Myocyte (in vitro differentiated cells): ENCODE measurements around the gene ANO3. TPM values are rescaled to one million over a fixed set of nuclear protein-coding genes. Genes with fewer than 3 reads are reported as not detected.
A peak's percentile ranks its signal among the peaks of the same experiment; 100 is the strongest.

ENCODE experiments used
- DNase-seq: peaks from one replicate; pipeline ENCODE4 v3.0.0-alpha.2; 2012; ENCODE audit warnings: low read depth
- total RNA-seq: library from RNA; depleted of rRNA; stranded (reverse); fragments of >200 nt; gene quantifications from 2 replicates; pipeline ENCODE4 v1.2.3, GENCODE V29; 2014

The ANO3 gene
- total RNA-seq, 1 donor from 2014 or later = not detected

DNA sequence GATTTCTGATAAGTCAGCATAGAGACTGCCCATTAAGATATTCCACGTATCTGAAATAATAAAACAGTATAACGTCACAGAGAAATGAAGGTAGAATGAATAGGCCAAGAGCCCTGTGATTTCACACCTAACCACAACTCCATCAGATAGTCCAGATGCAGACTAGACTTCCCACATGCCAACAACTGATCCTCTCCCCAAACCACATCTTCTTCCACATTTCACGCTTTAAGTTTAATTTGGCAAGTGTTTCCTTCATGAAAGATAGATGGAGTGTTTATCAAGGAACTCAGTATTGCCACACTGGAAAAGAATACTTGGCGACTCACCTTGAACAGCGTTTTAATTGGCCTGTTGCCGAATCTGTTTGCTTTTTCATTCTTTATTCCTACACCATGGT is 158.6 kb downstream of the ANO3 start:
- DNase-seq = no peak

DNA sequence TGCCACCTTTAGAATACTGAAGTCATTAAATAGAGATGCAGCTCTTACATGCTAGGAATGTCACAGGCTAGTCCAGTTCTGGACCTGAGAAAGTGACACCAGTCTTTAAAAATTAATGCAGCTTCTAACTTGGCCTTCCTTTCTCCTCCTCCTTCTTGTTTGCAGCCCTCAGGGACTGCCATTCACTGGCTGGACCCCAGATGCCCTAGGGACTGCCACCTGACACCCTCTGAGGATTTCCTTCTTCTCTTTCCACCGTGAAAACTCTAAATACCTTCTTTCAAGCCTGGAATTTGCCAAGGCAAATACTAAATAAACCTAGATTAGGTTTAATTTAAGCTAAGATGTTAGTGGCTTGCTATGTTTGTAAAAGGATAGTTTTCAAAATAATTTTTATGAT is 161.7 kb downstream of the ANO3 start:
- DNase-seq = no peak

GRCh38 chr11:26507229-26507628 is 175.3 kb downstream of the ANO3 start:
- DNase-seq = no peak

DNA sequence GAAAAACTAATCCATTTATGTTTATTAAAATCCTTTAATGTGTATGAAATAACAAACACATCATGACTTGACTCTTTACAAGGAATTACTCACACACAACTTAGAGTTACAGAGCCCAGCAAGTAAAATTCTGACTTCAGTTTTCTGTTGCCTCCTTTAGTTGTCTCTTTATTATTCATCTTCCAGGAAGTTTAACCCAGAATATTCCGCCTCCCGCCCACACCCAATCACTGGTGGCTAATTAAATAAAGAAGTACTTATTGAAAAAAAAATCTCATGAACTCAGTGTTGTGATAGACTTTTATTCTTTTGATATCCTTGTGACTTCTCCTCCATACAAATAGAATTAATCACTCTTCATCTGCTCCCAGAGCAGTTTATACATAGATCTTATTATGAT is 178.2 kb downstream of the ANO3 start:
- DNase-seq = no peak

DNA sequence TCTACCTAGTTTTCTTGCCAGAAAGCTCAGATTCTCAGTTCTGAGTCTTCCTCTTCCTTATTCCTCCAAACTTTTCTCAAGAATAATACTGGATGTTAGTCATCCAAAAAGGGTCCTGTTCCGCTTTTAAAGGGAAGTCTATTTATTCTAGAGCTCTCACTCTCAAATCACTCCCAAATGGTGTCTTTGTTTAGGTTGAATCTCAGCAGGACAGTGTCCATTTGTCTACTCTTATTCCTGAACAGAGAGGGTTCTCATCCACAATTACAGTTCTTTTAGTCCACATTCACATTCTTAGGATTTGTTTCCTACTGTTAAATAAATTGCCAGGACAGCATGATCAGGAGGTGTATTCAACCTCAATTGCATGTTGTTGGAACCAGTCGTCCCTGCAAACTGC is 178.8 kb downstream of the ANO3 start:
- DNase-seq = no peak

GRCh38 chr11:26512196-26512595 is 180.3 kb downstream of the ANO3 start:
- DNase-seq = no peak

GRCh38 chr11:26519469-26519868 is 187.5 kb downstream of the ANO3 start:
- no peak for DNase-seq

DNA sequence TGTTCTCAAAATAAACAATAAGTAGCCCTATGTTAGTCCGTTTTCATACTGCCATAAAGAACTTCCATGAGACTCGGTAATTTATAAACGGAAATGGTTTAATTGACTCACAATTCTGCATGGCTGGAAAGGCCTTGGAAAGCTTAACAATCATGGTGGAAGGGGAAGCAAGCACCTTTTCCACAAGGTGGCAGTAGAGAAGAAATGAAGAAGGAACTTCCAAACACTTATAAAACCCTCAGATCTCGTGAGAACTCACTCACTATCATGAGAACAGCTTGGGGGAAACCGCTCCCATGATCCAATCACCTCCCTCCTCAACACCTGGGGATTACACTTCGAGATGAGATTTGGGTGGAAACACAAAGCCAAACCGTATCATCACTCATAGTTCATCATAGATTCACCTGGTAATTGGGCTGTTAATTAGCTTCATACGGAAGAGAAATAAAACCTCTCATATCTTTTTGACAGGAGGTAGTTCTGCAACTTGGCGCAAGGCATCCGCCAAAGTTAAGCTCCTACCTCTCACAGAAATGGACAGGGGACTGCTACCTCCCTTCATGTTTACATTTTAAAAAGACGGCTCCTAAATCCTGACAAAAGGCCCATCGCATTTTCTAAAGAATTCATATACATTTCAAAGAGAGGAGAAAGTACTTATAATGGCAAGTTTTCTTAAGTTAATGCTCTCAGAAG is 191.1 kb downstream of the ANO3 start:
- DNase-seq = peak; percentile 5

DNA sequence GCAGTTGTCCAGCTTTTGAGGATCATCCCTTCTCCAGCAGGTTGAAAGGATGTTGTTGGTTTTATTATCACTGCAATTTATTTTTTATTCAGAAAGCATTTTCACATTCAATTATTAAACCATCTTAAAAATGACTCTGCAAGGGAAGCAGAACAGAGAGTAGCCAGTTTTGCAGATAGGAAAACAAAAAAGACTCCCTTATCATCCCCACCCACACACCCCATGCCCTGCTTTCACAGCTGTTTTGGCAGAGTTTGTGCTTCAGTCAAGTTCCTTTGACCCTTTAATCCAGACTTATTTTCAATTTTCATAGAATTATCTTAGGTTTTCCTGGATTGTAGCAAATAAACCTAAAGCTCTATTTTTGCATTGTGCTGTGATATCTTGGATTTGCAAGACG is 195.8 kb downstream of the ANO3 start:
- DNase-seq = no peak

GRCh38 chr11:26537341-26537740 is 205.4 kb downstream of the ANO3 start:
- DNase-seq = no peak

DNA sequence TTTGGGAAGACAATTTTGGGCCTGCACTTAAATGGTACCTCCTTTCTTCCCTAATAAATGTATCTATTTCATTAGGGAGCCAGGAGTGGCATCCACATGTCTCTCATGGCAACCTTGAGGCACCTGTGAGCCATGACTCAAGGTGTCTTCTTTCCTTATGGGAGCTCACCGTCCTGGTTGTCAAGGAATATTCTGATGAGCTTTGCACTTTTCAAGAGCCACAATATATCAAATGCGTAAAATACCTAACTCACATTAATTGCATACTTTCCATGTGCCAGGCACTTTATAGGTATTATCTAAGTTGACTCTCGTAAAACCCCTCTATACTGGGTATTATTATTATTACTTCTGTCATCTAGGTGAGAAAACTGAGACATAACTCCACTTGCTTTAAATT is 207.6 kb downstream of the ANO3 start:
- no peak for DNase-seq

- no peak for DNase-seq
Measured at GRCh38 chr11:26541870-26542269, 209.9 kb downstream of the ANO3 start.

- DNase-seq = no peak
Measured at GRCh38 chr11:26549176-26549575, 217.2 kb downstream of the ANO3 start.

- no peak for DNase-seq
Measured at GRCh38 chr11:26550022-26550421, 218.1 kb downstream of the ANO3 start.

GRCh38 chr11:26551186-26551801 is 219.4 kb downstream of the ANO3 start:
- peak; percentile 0 for DNase-seq

GRCh38 chr11:26553182-26553581 is 221.3 kb downstream of the ANO3 start:
- DNase-seq = no peak

GRCh38 chr11:26554455-26554854 is 222.5 kb downstream of the ANO3 start:
- no peak for DNase-seq

- DNase-seq = no peak
Measured at GRCh38 chr11:26556582-26556981, 224.7 kb downstream of the ANO3 start.

- peak; percentile 1 for DNase-seq
Measured at GRCh38 chr11:26557666-26558065, 225.7 kb downstream of the ANO3 start.

GRCh38 chr11:26558190-26558589 is 226.3 kb downstream of the ANO3 start:
- peak; percentile 12 for DNase-seq

DNA sequence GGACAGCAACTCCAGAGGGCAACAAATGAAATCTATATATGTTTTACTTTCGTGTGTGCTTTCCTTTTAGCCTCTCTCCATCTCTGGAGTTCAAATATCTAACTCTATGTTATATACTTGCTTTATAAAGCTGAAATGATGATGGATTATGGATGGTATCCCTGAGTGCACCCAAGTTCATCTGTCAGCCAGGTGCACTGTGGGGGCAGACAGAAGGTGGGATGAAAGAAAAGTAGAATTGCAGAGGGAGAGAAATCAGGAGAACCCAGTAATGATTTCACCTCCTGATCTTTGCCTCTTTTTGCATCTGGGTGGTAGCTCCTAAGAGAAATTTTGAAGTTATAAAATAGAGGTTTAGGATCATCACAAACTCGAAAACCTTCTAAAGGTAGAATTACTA is 237.7 kb downstream of the ANO3 start:
- no peak for DNase-seq

DNA sequence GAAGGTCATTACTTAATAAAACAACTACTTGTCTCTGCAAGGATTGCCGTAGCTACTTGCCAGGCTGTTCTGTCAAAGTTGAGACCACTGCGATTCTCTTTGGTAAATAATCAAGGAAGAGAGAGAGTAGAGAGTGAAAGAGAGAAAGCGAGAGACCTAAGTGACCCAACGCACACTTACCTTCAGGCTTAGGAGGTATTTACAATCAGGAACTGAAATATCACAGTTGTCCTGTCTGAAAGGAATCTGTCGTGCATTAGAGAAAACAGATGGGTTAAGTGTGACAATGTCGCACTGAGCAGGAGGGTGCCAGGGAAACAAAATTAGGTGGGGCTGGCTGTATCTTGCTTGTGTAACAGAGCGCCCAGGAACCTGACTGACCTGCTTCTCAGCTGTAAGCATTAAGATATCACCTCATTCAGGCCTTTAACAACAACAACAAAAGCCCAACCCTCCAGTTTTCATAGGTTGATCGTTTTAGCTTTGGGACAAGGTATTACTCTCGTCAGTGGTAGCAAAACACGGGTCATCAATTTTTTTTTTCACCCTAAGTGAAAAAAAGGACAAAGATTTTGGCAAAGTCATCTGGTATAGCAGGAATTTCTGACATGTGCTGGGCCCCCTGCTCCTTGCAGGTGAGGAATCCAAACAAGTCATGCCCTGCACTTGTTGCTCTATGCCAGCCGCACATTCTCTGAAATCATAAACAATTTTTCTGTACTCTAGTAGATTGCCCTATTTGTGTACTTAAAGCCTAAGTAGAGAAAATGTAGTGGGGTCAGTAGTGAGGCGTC is 240.1 kb downstream of the ANO3 start, which contains the start of gene MUC15:
Gene MUC15 (minus strand): TSS at position 403 of the 794 bp plus-strand sequence. CDS start 5,169 bp downstream, outside the sequence.
- DNase-seq = no peak
